Type B pancreatic cell (in vitro differentiated cells): ENCODE data around the gene RNF112. TPM values are rescaled to one million over a fixed set of nuclear protein-coding genes. Genes with fewer than 3 reads are reported as not detected.

ENCODE experiments used
- DNase-seq: peaks from one replicate; pipeline ENCODE4 v3.0.0; 2021; ENCODE audit warnings: mixed read lengths; ENCODE audit not compliant: unreplicated experiment; ENCODE audit errors: extremely low spot score
- H3K27ac Mint-ChIP-seq: 2 replicates; pipeline ENCODE4 v1.8.0; 2021; ENCODE audit warnings: mild to moderate bottlenecking, mixed read lengths
- H3K27me3 Mint-ChIP-seq: 2 replicates; pipeline ENCODE4 v1.8.0; 2021; ENCODE audit warnings: mixed read lengths
- H3K36me3 Mint-ChIP-seq: 2 replicates; pipeline ENCODE4 v1.8.0; 2021; ENCODE audit warnings: mixed read lengths
- H3K4me1 Mint-ChIP-seq: one replicate; pipeline ENCODE4 v1.8.0; 2021; ENCODE audit warnings: mixed read lengths; ENCODE audit not compliant: unreplicated experiment
- H3K4me3 Mint-ChIP-seq: 2 replicates; pipeline ENCODE4 v1.8.0; 2021; ENCODE audit warnings: mild to moderate bottlenecking, mixed read lengths
- H3K9me3 Mint-ChIP-seq: 2 replicates; pipeline ENCODE4 v1.8.0; 2021; ENCODE audit warnings: mixed read lengths
- CTCF ChIP-seq: fragments of 200-600 bp; sonication (generic); conservative IDR thresholded peaks from 2 replicates; pipeline ENCODE4 v1.5.0; 2021; ENCODE audit warnings: antibody characterized with exemption, mild to moderate bottlenecking
- total RNA-seq: library from RNA; stranded (reverse); gene quantifications from 2 replicates; pipeline ENCODE4 v1.2.1, GENCODE V29; 2021; ENCODE audit warnings: low replicate concordance

Gene RNF112
- total RNA-seq, 1 donor from 2014 or later = 0.60 TPM

- H3K4me1 Mint-ChIP-seq = peaks cover 11% of the 10 kb centered on the region
- no peak overlapping the region for H3K27ac Mint-ChIP-seq
These were observed 6.8 kb upstream of the RNF112 start for GRCh38 chr17:19404264-19404663.

GRCh38 chr17:19405114-19405513, 5.9 kb upstream of the RNF112 start:
- peaks cover 13% of the 10 kb centered on the region for H3K4me1 Mint-ChIP-seq
- H3K4me3 Mint-ChIP-seq = no peak overlapping the region
- no peaks in the 10 kb centered on the region for H3K9me3 Mint-ChIP-seq
- DNase-seq = no peak
- peaks cover 2% of the 10 kb centered on the region for H3K27me3 Mint-ChIP-seq
- no peak for TF ChIP-seq CTCF
- no peak overlapping the region for H3K27ac Mint-ChIP-seq
- H3K36me3 Mint-ChIP-seq = no peaks in the 10 kb centered on the region

More at GRCh38 chr17:19404264-19404663, 6.8 kb upstream of the RNF112 start:
- Mint-ChIP-seq H3K4me3 (no peak overlapping the region), H3K9me3 (no peaks in the 10 kb centered on the region), H3K36me3 (no peaks in the 10 kb centered on the region), H3K27me3 (no peaks in the 10 kb centered on the region)
- TF ChIP-seq CTCF = no peak
- DNase-seq = no peak

- Mint-ChIP-seq H3K4me3 (no peak overlapping the region), H3K4me1 (peaks cover 7% of the 10 kb centered on the region), H3K27me3 (peaks cover 6% of the 10 kb centered on the region), H3K27ac (no peak overlapping the region), H3K9me3 (no peaks in the 10 kb centered on the region), H3K36me3 (no peaks in the 10 kb centered on the region)
- no peak for TF ChIP-seq CTCF
- DNase-seq = no peak
These were observed 3.3 kb upstream of the RNF112 start for GRCh38 chr17:19407601-19408345.

- DNase-seq = no peak
- no peaks in the 10 kb centered on the region for H3K36me3 Mint-ChIP-seq
- peaks cover 6% of the 10 kb centered on the region for H3K27me3 Mint-ChIP-seq
- H3K4me1 Mint-ChIP-seq = peaks cover 7% of the 10 kb centered on the region
- H3K4me3 Mint-ChIP-seq = no peak overlapping the region
- TF ChIP-seq CTCF = no peak
- H3K9me3 Mint-ChIP-seq = no peaks in the 10 kb centered on the region
- H3K27ac Mint-ChIP-seq = no peak overlapping the region
These were observed 2.7 kb upstream of the RNF112 start for GRCh38 chr17:19408346-19408710.

- H3K27me3 Mint-ChIP-seq = peaks cover 6% of the 10 kb centered on the region
- no peaks in the 10 kb centered on the region for H3K9me3 Mint-ChIP-seq
- no peaks in the 10 kb centered on the region for H3K36me3 Mint-ChIP-seq
- DNase-seq = no peak
- no peak overlapping the region for H3K4me3 Mint-ChIP-seq
- H3K4me1 Mint-ChIP-seq = peaks cover 7% of the 10 kb centered on the region
- TF ChIP-seq CTCF = no peak
- no peak overlapping the region for H3K27ac Mint-ChIP-seq
These were observed 2.0 kb upstream of the RNF112 start for GRCh38 chr17:19409066-19409465.
